CD4-positive, alpha-beta T cell treated with Interleukin-15 for 1 hour (primary cell): ENCODE measurements around the gene SDK1.
"Not testable (repeated sequence)": the region's sequence is repeated elsewhere in the genome, so short reads cannot be mapped to it uniquely, and the experiment has no call there.

ENCODE experiments used
- DNase-seq: peaks from one replicate; pipeline ENCODE4 v3.0.0-alpha.2; 2020

Gene SDK1

GRCh38 chr7:4217126-4217660 lies 916.1 kb downstream of the SDK1 start:
- DNase-seq: not testable (repeated sequence)

- no peak for DNase-seq
These were observed 917.4 kb downstream of the SDK1 start for GRCh38 chr7:4218481-4218880.

GRCh38 chr7:4220011-4220410 lies 919.0 kb downstream of the SDK1 start:
- no peak for DNase-seq

- DNase-seq: no peak
These were observed 920.0 kb downstream of the SDK1 start for GRCh38 chr7:4221043-4221442.

GRCh38 chr7:4222676-4223075 lies 921.6 kb downstream of the SDK1 start:
- DNase-seq: no peak

GRCh38 chr7:4225361-4225771 lies 924.3 kb downstream of the SDK1 start:
- DNase-seq: no peak

DNA sequence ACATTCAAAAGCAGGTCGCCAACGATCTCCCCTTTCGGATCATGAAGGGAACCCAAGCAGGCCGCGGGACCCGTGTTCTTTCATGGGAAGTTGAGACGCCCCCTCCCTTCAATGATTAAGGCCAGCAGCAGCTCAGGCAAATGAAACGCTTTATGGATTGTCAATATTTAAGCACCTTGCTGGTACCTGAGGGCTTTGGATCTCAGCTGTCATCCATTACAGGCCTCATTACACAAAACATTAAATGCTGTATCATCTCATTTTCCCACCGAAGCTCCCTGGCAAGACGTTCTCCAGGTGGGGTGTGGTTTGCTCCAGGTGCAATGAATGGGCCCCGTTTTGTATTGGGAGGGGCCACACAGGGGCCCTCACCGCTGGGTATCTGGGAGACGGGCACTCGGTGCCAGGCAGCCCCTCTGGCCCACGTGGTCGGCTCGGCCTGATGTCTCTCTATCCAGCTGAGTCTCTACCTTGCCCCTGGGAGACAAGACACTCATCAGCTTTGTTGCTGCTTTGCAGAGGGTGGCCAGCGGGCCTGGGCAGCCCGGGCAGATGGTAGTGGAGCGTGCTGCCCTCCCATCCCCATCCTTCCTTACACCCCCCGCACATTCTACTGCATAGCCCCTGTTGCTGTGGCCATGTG lies 925.0 kb downstream of the SDK1 start:
- DNase-seq: no peak

GRCh38 chr7:4226524-4226882 lies 925.5 kb downstream of the SDK1 start:
- DNase-seq: no peak

- no peak for DNase-seq
These were observed 926.3 kb downstream of the SDK1 start for GRCh38 chr7:4227105-4228010.

- DNase-seq: no peak
These were observed 929.3 kb downstream of the SDK1 start for GRCh38 chr7:4230352-4230751.

- no peak for DNase-seq
These were observed 932.1 kb downstream of the SDK1 start for GRCh38 chr7:4233146-4233545.

DNA sequence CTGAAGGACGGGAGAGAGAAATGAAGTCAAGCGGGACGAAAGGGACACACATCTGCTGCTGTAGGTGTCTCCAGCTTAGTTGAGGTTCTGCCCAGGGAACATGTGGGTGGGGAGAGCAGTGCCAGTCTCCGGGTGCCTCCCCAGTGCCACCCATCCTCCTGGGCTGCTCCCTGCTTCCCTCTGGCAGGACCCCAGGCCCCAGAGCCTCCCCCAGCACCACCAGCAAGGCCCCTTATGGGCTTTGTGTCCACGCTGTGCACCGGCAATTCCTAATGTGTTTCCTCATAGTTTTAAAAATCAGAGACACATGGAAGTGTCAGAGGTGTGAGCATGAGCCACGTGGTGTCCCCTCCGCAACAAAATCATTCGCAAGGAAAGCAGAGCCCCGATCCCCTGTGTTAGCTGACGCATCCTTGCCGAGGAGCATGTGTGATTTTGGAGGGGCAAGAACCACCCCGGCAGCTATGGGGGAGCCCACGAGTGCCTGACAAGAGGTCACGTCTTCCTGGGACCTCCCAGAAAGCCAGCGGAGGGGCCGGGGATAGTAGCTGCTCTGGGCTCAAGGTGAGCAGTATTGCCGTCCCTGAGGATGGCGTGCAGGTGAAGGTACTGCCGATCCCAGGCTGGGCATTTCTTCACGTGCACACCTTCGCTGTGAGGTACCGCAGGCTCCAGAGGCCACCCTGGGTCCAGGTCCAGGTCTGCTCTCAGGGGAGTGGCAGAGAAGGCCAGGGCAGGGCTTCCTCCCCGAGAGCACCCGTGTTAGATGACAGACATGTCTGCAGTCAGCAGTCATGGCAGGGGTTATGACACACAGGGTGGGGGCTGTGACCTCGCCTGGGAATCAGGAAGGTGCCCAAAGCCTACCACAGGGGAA lies 932.8 kb downstream of the SDK1 start:
- no peak for DNase-seq

- DNase-seq: no peak
These were observed 933.4 kb downstream of the SDK1 start for GRCh38 chr7:4234498-4234855.

- no peak for DNase-seq
These were observed 933.8 kb downstream of the SDK1 start for GRCh38 chr7:4234886-4235285.

GRCh38 chr7:4235596-4235995 lies 934.5 kb downstream of the SDK1 start:
- DNase-seq: no peak

DNA sequence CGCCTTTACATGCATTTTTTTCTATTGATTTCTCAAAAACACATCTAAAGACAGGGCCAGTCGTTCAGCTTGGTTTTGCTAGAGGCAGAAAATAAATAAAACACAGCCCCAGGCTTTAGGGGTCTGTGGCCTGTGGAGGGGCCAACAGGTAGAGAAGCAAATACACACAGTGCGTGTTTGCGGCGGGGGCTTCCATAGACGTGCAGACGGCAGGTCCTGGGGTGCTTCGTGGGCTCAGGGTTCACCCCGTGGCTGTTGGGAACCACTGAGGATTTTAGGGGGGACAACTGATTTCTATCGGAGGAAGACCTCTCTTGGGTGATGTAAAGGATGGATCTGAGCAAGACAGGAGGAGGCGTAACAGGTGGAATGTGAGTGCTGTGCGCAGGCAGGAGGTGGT lies 935.3 kb downstream of the SDK1 start:
- no peak for DNase-seq

DNA sequence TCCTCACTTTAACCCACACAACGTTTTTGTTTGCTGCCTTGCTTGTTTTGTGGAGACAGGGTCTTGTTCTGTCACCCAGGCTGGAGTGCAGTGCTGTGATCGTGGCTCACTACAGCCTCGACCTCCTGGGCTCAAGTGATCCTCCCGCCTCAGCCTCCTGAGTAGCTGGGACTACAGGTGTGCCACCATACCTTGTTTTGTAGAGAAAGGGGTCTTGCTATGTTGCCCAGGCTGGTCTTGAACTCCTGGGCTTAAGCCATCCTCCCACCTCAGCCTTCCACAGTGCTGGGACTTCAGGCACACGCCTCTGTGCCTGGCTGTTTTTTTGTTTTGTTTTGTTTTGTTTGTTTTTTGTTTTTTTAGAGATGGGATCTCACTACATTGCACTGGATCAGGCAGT lies 935.8 kb downstream of the SDK1 start:
- not testable (repeated sequence) for DNase-seq

DNA sequence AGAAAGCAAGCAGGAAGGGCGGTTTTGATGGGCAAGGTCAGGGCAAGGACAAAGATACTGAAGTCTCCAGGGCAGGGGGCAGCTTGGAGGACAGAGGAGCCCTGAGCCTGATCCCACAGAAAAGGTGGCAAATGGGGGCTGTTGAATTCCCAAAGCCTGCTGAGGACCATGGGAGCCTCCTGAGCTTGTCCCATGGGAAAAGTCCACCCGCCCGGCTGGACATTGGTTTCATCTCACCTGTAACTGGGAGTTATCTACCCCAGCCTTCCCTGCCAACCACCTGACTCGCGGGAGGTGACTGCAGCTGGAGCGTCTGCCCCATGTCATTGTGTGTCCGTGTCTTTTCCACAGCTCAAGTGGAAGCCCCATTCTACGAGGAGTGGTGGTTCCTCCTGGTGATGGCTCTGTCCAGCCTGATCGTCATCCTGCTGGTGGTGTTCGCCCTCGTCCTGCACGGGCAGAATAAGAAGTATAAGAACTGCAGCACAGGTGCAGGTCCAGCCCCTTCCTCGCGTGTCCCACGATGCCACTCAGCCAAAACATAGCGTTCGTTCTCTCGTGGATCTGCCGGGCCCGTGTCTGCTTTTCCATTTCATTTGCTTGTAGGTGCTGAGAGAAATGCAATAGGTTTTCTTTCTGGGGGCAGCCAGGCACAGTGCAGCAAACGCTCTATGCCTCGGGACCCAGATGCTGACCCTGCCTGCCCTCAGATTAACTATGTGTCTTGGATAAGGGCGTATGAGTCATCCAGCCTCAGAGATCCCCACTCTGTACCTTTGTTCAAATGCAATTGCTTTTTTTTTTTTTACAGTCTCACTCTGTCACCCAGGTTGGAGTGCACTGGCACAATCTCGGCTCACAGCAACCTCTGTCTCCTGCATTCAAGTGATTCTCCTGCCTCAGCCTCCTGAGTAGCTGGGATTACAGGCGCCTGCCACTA lies 936.5 kb downstream of the SDK1 start:
- no peak for DNase-seq

DNA sequence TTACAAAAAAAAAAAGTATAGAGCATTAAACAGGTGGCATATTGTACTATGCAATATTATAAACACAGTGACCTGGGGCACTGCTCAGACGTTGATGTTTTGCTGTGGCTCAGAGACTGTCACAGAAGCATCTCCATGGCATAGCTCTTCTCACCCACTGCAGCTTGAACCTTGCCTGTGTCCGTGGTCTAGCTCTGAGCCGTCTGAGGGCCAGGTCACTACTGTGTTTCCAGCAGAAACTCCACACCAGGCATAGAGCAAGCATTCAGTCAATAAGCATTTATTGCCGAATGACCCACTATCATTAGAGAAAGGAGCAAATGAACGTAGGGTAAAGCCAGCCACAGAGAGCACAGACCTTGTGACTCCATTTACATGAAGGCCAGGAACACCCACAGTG lies 937.8 kb downstream of the SDK1 start:
- no peak for DNase-seq

GRCh38 chr7:4240042-4240441 lies 939.0 kb downstream of the SDK1 start:
- DNase-seq: no peak

DNA sequence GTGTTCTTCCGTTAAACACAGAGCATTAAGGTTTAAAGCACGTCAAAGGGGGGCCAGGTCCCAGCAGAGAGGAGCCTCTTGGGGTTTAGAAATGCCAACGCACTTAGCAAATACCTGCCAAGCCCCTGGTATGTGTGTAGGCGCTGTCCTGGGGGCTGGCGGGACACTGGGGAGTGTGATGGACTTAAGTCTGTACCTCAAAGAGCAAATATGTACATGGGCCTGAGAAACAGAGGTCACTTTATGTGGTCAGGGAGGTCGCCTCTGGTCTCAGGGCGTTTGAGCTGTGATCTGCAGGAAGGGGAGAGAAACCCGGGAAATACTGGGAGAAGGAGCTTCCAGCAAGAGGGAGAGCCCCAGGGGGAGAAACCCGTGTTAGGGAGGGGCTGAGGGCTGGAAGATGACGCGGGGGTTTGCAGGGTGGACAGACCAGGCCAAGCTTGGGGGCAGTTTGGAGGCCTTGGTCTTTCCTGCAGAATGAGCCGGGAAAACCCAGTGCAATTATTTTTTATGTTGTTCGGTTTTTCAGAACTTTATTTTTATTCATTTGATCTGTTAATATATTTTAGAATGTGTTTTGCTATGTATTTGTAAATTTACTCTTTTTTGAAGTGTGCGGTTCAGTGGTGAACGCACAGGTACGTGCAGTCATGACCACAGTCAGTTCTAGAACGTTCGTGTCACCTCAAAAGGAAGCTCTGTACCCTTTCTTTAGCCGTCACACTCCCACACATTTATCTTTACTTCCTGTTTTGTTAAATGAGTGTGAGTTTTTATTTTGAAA lies 939.7 kb downstream of the SDK1 start:
- DNase-seq: no peak

DNA sequence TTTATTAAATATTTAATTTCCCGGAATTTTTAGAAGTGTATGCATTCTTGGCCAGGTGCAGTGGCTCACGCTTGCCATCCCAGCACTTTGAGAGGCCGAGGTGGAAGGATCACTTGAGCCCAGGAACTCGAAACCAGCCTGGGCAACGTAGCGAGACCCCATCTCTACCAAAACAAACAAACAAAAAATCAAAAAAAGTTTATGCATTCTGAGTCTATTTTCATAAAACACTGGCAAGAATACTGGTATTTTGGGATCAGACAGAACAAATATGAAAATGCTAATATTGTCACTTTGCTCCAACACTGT lies 940.2 kb downstream of the SDK1 start:
- no peak for DNase-seq
